Measurements from ENCODE around the gene GNG10.
"Not testable (repeated sequence)": the region's sequence is repeated elsewhere in the genome, so short reads cannot be mapped to it uniquely, and the experiment has no call there.

Gene GNG10

DNA sequence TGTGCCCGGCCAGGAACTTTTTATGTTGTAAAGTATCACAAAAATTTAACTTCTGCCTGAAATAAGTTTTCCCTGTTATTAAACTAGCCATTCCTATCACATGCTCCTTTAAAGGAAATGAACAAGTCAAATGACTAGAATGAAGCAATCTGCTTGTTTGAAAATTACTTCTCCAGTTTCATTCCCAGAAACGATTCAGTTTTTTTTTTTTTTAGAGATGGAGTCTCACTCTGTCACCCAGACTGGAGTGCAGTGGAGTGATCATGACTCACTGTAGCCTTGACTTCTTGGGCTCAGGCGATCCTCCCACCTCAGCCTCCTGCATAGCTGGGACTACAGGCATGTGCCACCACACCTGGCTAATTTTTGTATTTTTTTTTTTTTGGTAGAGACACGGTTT lies 13.3 kb upstream of the GNG10 start:
- in situ Hi-C loops (cut with MboI; ENCODE audit: low sequenced_read_pairs) = no loop called here

DNA sequence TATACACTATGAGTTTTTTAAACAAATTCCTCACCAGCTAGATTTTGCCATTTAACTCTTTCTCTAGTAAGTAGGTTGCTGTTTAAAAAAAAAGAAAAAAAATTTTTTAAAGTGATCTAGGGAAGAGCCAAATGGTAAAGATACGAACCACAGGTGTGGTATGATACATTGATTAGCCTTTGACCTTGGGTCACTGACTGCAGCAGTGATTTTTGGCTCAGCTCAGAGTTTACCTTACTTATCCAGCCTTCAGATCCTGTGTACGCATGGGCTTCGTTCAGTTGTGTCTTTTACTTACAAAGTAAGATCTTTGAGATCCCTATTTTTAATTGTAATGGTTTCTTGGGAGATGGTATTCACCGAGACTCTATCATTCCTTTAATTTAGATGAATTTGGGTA lies 12.4 kb upstream of the GNG10 start:
- in situ Hi-C loops (cut with MboI; ENCODE audit: low sequenced_read_pairs) = no loop called here

DNA sequence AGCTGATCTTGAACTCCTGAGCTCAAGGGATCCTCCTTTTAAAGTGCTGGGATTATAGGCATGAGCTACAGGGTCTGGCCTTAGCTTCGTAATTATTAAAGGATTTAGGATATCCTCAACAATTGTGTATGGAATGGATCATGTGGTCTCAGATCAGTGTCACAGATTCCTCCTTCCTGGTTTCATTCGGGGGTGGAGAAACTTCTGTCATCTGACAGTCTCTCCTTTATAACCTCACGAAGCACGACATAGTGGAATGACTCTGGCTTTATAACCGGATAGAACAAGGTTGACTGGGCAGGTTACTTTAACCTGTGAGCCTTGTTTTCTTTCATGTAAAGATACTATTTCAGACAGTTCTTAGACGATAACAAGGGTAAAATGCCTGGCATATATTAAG lies 4.4 kb upstream of the GNG10 start:
- in situ Hi-C loops (cut with MboI; ENCODE audit: low sequenced_read_pairs) = no loop called here

DNA sequence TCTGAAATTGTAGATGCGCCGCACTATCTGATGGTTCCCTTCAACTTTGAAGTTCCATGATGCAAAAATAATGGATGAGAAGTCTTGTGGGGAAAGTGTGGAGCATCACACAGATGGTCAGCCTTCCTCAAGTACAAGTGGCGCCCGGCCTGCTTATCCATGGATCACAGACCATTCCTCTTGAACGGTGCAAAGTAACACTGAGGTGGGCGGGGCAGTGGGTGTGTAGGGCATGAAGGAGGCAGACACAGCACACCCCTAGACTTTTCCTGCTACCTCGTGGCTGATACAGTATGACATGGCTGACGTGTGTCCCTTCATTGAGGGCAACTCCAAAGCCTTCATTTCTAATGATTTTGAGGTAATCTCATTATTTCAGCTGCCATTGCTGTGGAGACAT lies 2.5 kb upstream of the GNG10 start:
- in situ Hi-C loops (cut with MboI; ENCODE audit: low sequenced_read_pairs) = no loop called here

DNA sequence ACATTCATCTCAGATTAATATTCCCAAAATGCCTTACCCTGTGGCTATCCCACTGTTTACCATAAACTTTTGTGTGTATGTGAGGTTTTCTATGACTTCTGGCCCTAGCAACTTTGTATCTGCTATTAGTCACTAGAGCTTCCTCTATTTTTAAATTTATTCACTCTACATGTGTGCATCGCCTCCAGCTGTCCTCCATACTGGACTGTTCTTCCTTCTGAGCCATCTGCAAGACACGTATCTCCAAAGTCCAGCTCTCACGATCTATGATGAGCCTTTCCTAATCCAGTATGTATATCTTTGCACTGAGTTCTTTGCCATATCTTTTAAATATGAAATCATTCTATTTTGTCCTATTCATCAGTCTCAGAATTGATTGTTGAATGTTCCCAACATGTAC lies 1.7 kb upstream of the GNG10 start:
- in situ Hi-C loops (cut with MboI; ENCODE audit: low sequenced_read_pairs) = no loop called here

DNA sequence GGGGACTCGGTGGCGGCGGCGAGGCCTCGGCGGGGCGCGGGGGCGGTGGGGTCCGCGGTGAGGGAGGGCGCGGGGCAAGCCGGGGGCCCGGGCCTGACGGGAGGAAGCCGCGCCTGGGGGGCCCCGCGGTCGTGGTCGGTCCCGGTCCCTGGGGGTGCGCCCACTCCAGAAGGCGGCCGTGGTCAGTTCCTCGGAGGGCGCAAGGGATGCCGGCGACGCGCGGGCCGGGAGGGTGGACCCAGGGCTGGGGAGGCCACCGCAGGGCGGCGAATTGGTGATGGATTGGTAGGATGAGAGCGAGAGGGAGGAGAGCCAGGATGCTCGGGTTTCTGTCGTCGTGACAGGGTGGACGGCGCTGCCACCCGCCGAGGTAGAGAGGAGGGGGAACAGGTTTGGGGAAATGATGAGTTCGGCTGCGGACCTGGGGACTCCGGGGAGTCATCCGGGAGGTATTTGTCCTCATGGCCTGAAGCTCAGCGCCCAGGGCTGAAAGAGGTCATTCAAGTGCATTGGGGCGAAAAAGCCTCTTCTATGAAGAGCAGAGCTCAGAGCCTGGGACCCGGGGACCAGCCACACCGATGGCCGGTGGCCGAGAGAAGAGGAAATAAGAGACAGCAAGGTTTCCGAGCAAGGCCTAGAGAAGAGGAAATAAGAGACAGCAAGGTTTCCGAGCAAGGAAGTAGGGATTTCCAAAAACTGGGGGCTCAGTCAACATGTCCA lies 557 bp downstream of the GNG10 start:
- in situ Hi-C loops (cut with MboI; ENCODE audit: low sequenced_read_pairs) = no loop called here

DNA sequence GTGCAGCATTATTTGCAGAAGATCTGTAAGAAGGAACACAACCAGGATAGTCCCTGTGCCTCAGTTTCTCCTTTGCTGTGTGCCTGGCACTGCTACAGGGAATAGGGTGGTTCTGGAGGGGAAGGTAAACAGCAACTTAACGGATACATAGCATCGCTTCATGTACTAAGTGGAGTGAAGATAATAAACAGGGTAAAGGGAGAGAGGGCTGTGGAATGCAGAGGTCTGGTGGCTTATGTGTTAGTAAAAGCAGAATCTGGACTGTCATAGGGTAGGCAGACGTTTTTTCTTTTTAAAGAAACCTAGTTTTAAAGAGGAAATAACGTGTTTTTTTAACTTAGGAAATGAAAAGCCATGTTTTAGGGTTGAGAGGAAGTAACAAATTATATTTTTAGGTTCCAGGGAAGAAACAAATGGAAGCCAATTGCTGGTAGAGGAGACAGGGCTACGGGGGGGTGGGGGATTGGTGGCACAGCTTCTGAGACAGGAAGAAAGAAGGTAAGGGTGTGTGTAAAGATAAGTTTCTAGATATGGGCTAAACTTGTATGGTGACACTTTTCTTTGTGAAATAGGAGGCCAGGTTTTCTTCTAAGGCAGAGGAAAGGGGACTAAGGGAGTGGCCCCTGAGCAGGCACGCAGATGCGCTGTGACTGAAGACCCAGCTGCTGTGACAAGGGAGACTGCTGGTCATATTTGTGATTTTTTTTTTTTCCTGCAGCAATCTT lies 1.3 kb downstream of the GNG10 start:
- in situ Hi-C loops (cut with MboI; ENCODE audit: low sequenced_read_pairs) = no loop called here

DNA sequence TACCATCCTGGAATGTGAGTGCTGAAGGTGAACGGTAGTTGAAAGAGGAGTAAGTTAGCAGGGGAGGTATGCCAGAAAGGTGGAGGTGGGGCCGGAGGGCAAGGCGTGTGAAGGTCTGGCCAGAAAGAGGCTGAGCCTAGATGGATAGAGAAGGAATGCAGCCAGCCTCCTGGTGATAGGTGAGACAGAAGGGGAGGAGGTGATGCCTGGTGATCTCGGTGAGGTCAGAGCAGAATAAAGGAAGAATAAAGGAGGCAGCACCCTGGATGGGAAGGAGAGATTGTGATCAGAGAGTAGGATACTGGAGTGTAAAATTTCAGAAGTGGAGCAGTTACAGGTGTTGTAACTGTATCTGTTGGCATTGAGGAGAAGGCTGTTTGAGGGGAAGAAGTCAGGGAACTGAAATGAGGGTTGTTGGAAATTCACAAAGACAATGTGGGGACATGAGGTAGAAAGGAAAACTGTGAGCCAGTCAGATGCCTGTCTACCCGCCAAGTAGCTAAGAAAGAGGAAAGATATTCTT lies 2.0 kb downstream of the GNG10 start:
- in situ Hi-C loops (cut with MboI; ENCODE audit: low sequenced_read_pairs) = no loop called here

DNA sequence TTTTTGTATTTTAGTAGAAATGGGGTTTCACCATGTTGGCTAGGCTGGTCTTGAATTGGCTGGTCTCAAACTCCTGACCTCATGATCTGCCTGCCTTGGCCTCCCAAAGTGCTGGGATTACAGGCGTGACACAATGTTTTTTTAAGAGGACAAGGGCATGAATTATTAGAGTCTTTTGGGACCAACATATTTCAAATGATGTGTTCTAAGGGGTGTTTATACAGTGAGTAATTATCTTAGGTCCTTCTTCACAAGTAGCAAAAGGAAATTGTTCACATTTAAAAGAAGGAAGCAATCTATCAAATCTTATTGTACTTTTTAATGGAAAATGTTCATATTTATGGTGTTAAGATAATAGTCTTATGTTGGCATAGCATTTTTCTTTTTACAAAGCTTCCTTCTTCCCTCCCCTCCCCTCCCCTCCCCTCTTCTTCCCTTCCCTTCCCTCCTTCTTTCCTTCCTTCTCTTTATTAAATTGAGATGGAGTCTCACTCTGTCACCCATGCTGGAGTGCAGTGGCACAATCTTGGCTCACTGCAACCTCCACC lies 6.7 kb downstream of the GNG10 start:
- in situ Hi-C loops (cut with MboI; ENCODE audit: low sequenced_read_pairs) = no loop called here

DNA sequence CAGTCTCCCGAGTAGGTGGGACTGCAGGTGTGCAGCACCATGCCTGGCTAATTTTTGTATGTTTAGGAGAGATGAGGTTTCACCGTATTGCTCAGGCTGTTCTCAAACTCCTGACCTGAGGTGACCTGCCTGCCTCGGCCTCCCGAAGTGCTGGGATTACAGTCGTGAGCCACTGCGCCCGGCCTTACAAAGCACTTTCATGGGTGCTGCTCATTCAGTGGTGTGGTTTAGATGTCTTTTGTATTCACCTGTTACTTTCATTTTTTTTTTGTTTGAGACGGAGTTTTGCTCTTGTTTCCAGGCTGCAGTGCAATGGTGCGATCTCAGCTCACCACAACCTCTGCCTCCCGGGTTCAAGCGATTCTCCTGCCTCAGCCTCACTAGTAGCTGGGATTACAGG lies 7.2 kb downstream of the GNG10 start:
- in situ Hi-C loops (cut with MboI; ENCODE audit: low sequenced_read_pairs) = not testable (repeated sequence)

DNA sequence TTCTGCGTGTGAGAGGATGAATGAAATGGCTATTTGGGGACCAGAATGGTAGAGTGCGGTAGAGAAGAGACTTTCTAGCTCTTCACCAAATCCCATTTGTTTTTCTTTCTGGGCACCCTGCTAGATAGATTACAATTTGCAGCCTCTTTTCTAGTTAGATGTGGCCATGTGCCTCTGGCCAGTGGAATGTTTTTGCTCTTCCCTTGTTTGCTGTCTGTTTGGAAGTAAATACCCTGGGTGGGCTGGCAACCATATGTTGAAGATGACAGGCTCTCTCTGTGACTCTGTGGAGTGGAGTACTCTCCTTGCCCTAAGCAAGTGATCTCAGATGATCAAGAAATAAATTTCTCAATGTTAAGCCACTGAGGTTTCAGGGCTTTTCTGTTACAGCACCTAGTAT lies 12.9 kb downstream of the GNG10 start:
- in situ Hi-C loops (cut with MboI; ENCODE audit: low sequenced_read_pairs) = no loop called here

DNA sequence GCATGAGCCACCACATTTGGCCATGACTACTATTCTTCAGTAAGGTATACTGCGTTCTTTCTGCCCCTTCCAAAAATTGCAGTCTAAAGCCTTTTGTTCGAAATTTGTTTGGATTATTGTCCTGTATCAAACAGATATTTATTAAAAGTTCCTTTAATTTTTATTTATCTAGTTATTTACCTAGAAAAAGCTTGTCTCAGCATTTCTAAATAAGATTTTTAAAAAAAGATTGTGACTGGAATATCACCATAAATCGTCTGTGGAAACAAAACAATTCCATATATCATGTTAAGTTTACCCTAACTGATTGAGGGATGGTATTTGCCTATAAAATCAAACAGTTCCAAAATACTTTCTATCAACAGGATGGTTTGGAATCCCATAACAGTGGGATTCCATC lies 14.7 kb downstream of the GNG10 start:
- in situ Hi-C loops (cut with MboI; ENCODE audit: low sequenced_read_pairs) = no loop called here

DNA sequence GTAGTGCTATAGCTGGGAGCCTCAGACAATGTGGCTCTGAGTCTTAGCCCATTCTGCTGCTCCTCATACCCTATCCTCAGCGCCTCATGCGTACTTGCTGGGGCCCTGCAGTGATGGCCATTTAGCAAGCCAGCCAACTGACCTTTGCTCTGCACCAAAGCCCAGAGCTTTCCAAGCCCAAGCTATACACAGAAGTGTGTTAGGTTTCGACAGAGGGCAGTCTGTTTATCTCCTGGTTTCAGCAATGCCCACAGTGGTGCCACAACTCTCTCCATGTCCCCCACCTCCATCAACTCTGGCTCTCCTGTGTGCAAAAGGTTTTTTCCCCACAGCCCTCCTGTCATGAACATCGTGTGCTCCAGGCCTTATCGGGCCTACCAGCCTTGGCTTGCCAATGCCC lies 16.9 kb downstream of the GNG10 start:
- in situ Hi-C loops (cut with MboI; ENCODE audit: low sequenced_read_pairs) = no loop called here

DNA sequence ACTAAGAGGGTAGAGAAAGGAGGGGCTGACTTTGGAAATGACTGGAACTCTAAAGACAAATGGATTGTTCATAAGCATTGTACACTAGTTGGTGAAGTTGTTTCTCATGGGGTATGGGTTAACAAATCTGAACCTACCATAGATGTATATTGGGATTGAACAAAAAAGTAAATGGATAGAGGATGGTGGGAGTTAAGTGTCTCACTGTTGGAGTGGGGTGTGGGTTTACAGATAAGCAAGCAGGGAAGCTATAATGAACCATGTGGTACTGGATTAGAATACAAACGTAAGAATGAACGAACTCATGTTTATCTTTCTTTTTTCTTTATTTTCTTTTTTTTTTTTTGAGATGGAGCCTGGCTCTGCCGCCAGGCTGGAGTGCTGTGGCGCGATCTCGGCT lies 17.8 kb downstream of the GNG10 start:
- in situ Hi-C loops (cut with MboI; ENCODE audit: low sequenced_read_pairs) = no loop called here

DNA sequence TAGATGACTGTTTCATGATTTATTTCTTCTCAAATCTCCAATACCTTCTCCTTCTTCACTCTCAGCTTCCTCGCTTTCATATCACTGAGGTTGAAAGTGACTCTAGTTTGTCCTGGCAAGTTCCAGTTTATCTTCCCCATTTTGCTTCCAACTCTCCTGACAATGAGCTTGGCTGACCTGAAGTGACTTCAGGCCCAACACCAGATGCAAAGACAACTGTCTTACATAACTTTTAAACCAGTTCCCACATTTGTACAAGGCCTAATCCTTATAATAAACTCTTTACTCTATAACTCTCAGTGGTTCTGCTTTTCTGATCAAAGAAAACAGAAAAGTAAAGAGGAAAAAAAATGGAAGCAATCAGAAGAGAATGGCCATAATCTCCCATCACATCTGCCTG lies 22.0 kb downstream of the GNG10 start:
- in situ Hi-C loops (cut with MboI; ENCODE audit: low sequenced_read_pairs) = no loop called here

DNA sequence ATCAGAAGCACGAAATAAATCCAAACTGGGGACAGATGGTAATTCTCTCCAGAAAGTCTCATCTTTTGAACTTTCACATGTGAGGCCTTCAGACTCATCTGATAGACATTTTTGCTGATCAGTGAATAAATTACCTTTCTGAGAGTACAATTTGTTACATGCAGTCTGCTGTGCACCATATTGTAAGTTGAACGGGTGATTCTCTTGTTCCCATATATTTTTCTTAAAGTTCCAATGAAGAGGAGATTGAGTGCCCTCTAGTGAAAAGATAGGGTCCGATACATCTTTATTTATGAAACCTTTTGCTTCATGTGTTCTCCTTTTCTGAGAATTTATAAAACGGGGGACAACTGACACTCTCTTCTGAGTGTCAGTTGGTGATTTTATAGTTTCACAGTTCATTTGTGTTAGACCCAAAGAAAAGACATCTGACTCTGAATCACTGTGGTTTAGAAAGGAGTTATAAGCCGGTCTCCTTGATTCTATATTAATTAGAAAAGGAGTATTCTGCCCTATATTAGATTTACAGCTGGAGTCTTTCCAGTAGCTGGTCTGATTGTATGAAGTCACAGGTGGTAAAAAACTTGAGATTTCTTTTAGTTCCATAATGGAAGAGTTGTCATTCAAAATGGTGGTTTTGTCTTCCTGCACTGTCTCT lies 30.4 kb downstream of the GNG10 start:
- in situ Hi-C loops (cut with MboI; ENCODE audit: low sequenced_read_pairs) = no loop called here

DNA sequence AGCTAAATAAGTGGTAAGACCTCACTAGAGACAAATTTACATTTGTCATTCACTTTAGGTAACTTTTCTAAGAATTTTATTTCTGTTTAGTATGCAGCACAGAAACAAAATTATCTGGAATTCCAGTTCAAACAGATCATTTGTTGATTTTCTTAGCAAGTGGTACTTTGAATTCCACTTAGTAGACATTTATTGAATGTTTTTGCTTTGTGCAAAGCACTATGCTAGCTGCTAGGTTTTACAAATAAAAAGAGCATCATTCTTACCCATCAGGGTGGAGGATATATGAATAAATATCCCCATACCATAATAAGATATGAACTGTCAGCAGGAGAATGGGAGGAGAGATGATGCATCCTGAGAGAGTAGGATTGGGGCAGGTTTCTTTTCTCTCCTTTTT lies 35.4 kb downstream of the GNG10 start:
- in situ Hi-C loops (cut with MboI; ENCODE audit: low sequenced_read_pairs) = no loop called here

DNA sequence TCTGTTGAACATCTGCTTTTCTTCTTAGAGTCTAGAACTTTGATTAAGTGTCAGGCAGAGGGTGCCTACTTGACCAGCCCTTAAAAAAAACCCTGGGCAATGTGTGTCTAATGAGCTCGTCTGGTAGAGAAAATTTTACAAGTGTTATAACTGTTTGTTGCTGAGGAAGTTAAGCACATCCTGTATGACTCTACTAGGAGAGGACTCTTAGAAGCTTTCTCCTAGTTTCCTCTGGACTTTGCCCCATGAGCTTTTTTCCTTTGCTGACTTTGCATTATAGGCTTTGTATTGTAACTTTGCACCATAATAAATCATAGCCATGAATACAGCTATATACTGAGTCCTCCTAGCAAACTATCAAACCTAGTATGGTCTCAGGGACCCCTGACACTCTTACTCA lies 39.4 kb downstream of the GNG10 start:
- in situ Hi-C loops (cut with MboI; ENCODE audit: low sequenced_read_pairs) = no loop called here

DNA sequence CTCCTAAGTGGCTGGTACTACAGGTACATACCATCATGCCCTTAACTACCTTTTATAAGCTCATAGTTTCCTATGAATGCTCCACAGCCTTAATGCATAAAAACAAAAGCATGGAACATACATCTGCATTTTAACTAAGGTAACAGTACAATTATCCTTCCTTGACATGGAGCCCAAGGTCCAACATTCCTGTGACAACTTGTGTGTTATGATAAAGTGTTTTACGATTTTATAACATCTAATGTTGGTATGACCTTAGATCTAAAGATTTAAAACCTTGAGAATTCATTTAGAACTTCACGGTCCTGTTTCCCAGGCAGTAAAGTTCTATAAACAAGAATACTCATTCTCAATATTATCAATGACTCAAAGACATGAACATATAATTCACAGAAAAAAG lies 43.1 kb downstream of the GNG10 start:
- in situ Hi-C loops (cut with MboI; ENCODE audit: low sequenced_read_pairs) = no loop called here

DNA sequence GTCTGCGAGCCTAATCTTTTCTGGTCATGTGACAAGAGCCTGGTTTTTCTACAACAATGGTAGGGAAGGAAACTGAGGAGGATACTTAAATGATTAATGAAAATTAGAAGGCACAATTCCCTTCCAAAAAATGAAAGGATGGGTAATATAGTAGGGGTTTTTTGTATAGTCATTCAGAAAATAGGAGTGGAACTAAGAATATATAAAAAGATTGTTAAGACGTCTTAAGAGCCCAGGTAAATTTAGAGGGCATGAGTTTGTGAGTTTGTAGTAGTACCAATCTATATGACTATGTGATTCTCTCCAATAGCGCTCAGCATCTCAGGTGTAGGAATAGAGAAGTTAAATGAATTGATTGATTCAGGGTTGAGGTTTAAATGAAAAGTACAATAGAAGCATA lies 50.1 kb downstream of the GNG10 start:
- in situ Hi-C loops (cut with MboI; ENCODE audit: low sequenced_read_pairs) = no loop called here

DNA sequence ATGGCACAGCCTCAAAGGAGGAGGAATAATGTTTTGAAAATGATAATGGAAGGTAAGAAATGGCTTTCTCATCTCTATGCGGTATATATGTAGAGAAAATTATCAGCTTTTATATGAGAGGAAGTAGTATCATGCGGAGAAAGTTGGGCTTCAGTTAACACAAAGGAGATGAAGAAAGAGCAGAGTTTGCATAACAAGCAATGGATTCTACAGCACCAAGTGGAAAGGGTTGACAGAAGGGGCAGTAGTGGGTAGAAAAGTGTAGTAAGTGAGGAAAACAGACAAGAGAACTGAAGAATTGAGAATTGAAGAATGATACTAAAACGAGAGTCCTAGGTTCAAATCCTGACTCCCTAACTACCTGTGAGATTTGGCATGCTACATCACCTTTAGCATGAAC lies 51.0 kb downstream of the GNG10 start:
- in situ Hi-C loops (cut with MboI; ENCODE audit: low sequenced_read_pairs) = no loop called here

DNA sequence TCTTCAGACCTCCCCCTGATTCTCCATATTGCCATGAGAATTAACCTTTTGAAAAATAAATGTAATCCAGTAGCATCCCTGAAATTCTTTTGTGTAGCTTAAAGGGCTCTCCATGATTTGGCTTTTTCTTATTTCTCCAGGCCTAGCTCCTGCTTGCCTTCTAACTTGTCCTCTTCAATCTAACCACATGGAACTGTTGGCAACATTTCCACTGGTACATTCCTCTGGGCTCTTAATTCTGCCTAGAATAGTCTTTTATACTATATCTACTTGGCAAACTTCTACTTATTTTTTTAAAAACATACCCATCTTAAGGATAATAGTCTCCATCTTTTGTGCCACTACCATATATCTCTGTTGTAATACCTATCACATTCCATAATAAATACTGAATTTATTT lies 54.1 kb downstream of the GNG10 start:
- in situ Hi-C loops (cut with MboI; ENCODE audit: low sequenced_read_pairs) = no loop called here

All from hTERT RPE-1 (cell line).